Right ventricle myocardium superior (tissue), 1 donor: Measurements from ENCODE around the gene TCEAL2. TPM values are rescaled to one million over a fixed set of nuclear protein-coding genes. Genes with fewer than 3 reads are reported as not detected.
"Not testable (repeated sequence)": the region's sequence is repeated elsewhere in the genome, so short reads cannot be mapped to it uniquely, and the experiment has no call there.

Experiments used
- ATAC-seq: fragments of 200-7000 bp; cut with Tn5 transposase; one replicate; pipeline ENCODE4 v1.9.1; 2020; ENCODE audit warnings: mild to moderate bottlenecking; ENCODE audit not compliant: poor library complexity
- DNase-seq: peaks from one replicate; pipeline ENCODE4 v3.0.0-alpha.2; 2020
- intact Hi-C: fragments of 100-400 bp; cut with DNase I; formaldehyde crosslinking; loops from one replicate; pipeline ENCODE4 v1.11.2; 2022
- long read RNA-seq: library from polyadenylated mRNA; unstranded; transcript quantifications from one replicate; pipeline ENCODE4 v2.0.0, GENCODE V29; 2021
- total RNA-seq: library from RNA; stranded (reverse); fragmentation: NEBNext Ultra II Directional; extraction: Animal tissue kit (Norgen Biotek cat#: 25700); gene quantifications from one replicate; pipeline ENCODE4 v1.2.1, GENCODE V29; 2021
- donor health status: DM: no; HTN: yes; CAD: no; lungs with severe emphysema.

The TCEAL2 gene
- total RNA-seq: 0.27 TPM
- long read RNA-seq: 0 reads

DNA sequence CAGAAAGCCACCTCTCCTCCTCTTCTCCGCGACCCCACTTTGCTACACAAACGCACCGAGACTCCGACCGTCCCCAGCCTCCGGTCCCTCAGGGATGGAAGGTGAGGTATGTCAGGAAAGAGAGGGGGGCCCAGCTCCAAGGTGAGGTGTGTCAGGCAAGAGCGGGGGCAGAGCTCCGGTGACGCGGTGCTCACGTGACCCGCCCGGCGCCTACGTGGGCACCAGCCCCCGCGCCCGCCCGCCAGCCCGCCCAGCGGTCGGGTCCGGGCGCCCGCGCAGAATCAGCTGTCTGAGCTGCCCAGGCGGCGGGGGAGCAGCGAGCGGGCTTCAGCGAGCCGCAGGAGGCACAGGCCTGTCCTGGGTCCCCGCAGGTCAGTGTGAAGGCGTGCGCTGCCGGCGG is at the start of gene TCEAL2:
TCEAL2 (plus strand) TSS at position 244 of the 400 bp plus-strand sequence. CDS start 1,152 bp downstream, outside the sequence.
- ATAC-seq, intact Hi-C loops, DNase-seq: not testable (repeated sequence)

- ATAC-seq (no peak), DNase-seq (no peak)
- intact Hi-C loops: no loop called here
Observed at GRCh38 chrX:102077426-102077825, 48.1 kb upstream of the TCEAL2 start.

- no peak for DNase-seq
- no peak for ATAC-seq
- intact Hi-C loops: no loop called here
Observed at GRCh38 chrX:102085706-102086105, 39.8 kb upstream of the TCEAL2 start.

GRCh38 chrX:102113367-102113766 is 12.1 kb upstream of the TCEAL2 start:
- no peak for DNase-seq
- no peak for ATAC-seq
- intact Hi-C loops: no loop called here

- intact Hi-C loops: no loop called here
- no peak for ATAC-seq
- no peak for DNase-seq
Observed at GRCh38 chrX:102115748-102116147, 9.7 kb upstream of the TCEAL2 start.

DNA sequence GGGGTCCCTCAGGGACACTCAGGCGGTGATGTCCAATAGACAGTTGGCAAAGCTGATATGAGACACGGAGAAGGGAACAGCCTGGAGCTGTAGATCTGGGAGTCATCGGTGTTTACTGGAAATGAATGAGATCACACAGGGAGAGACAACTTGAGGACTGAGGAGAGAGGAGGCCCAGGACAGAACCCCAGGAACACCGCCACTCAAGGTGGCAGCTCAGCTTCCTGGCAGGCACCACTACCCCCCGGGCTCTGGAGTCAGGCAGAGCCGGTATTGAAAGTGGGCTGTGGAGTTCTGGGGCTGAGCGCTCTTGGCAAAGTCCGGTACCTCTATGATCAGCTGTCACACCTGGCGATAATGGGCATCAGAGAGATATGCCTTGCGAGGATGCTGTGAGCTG is 465 bp upstream of the TCEAL2 start:
- ATAC-seq, DNase-seq, intact Hi-C loops: not testable (repeated sequence)

DNA sequence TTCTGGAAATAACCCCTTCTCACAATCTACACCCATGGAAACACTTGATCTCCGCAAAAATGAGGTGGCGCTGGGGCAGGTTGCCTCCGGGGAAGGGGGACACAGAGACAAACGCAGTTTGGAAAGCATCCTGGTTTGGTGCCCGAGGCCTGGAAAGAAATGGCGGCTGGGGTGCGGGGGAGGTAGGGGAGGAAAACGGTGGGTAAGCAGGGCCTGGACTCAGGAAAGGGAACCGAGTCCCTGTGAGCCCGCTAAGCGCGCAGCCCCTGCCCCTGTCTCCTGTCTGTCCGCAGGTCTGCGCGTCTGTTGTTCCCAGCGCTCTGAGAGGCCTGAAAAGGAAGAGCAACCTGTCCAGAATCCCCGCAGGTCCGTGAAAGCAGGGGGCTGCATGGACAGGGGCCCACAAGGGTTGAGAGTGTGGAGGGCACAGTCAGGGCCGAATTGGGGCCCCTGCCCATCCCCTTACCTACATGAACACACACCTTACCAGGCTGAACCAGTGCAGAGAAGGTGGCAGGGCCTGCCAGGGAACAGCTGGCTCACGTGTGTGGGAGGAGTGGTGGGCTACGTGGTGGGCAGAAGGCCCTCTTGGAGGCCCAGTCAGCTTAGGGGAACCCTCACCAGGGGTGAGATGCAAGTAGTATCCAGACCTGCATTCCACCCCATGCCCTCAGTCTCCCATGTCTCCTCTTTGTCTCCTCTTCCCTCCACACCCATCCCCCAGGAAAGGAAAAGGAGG is 770 bp downstream of the TCEAL2 start:
- DNase-seq, intact Hi-C loops, ATAC-seq: not testable (repeated sequence)

GRCh38 chrX:102126863-102127262 is 1.4 kb downstream of the TCEAL2 start:
- intact Hi-C loops: no loop called here
- DNase-seq: no peak
- ATAC-seq: no peak

GRCh38 chrX:102129473-102129872 is 4.0 kb downstream of the TCEAL2 start:
- DNase-seq: no peak
- no peak for ATAC-seq
- intact Hi-C loops: no loop called here

GRCh38 chrX:102138064-102138463 is 12.6 kb downstream of the TCEAL2 start:
- intact Hi-C loops: no loop called here
- ATAC-seq: no peak
- no peak for DNase-seq

GRCh38 chrX:102140876-102141275 is 15.4 kb downstream of the TCEAL2 start:
- ATAC-seq, intact Hi-C loops, DNase-seq: not testable (repeated sequence)

DNA sequence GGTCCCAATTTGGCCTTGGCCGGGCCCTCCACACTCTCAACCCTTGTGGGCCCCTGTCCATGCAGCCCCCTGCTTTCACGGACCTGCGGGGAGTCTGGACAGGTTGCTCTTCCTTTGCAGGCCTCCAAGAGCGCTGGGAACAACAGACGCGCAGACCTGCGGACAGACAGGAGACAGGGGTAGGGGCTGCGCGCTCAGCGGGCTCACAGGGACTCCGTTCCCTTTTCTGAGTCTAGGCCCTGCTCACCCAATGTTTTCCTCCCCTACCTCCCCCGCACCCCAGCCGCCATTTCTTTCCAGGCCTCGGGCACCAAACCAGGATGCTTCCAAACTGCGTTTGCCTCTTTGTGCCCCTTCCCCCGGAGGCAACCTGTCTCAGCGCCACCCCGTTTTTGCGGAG is 16.2 kb downstream of the TCEAL2 start:
- intact Hi-C loops, ATAC-seq: not testable (repeated sequence)

DNA sequence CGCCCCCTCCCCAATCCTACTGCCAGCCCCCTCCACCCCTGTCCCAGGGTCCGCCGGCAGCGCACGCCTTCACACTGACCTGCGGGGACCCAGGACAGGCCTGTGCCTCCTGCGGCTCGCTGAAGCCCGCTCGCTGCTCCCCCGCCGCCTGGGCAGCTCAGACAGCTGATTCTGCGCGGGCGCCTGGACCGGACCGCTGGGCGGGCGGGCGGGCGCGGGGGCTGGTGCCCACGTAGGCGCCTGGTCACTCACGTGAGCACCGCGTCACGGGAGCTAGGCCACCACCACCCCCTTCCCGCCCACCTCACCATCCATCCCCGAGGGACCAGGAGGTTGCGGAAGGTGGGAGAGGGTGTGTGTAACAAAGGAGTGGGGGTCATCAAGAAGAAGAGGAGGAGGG is 16.8 kb downstream of the TCEAL2 start, which contains the start of gene TCEAL6:
TCEAL6 (minus strand) TSS at position 208 of the 400 bp plus-strand sequence.
- DNase-seq, intact Hi-C loops, ATAC-seq: not testable (repeated sequence)

More for the DNA sequence above, 16.2 kb downstream of the TCEAL2 start:
- not testable (repeated sequence) for DNase-seq

DNA sequence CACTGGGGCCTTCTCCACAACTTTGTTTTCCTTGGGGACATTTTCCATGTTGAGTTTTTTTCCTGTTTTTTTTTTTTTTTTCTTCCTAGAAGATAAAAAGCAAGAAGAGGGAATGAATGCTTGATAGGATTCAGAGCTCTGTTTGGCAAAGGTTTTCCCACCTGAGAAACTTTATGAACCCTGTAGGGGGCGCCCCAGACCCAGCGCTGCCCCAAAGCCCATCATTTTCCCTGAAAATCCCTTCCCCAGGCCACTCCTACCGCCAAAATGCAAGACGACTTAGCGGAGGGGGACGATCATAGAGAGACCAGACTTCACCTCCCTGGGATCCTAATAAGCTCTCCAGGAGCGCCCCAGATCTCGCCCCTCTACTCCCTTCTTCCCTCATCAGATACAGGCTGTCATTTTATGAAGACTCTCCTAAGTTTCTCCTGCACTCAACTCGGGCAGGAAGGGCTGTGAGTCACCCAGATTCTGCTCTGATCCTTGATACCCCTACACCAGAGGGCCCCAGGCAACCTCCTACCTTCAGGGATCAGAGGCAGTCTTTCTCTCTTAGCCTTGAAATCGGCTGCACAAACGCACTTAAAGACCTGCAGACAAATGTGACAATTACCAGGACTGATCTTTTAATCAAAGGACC is 28.9 kb downstream of the TCEAL2 start:
- no peak for ATAC-seq
- intact Hi-C loops: no loop called here
- DNase-seq: no peak

GRCh38 chrX:102154900-102155805 is 29.7 kb downstream of the TCEAL2 start:
- ATAC-seq (peak; percentile 34), DNase-seq (no peak)
- intact Hi-C loops: no loop called here

DNA sequence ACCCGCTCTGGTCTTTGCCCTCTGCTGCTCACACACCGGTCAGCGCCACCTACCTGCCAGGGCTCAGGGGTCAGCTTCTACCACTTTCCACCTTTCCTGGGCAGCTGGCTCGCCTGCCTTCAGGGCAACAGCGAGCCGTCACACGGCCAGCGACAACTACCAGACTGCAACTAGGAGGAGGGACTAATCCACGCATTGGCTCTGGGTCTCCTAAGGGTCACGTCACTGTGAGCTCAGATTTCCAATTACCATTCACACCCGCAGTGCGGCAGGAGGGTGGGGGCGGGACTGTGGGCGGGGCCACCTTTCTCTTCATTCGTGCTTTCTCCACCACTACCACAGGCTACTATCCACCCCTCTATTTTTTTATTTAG is 30.3 kb downstream of the TCEAL2 start, which contains the start of gene BEX5:
BEX5 (minus strand) TSS at position 172 of the 374 bp plus-strand sequence. CDS start 1,712 bp downstream, outside the sequence.
- ATAC-seq: peak; percentile 93
- intact Hi-C loops: no loop called here
- peak; percentile 49 for DNase-seq
